Large intestine (tissue), 12 donors: ENCODE results near the gene SPDYE16. TPM values are rescaled to one million over a fixed set of nuclear protein-coding genes. Genes with fewer than 3 reads are reported as not detected.
"Not testable (repeated sequence)": the region's sequence is repeated elsewhere in the genome, so short reads cannot be mapped to it uniquely, and the experiment has no call there.

Experiments
- DNase-seq, 2 donors: peaks; one replicate each; pipeline versions ENCODE4 v3.0.0 to v3.0.0-alpha.2; 2013
- H3K27ac ChIP-seq: one replicate; pipeline ENCODE4 v1.5.1; 2013; ENCODE audit warnings: low read length
- H3K27me3 ChIP-seq: 2 replicates; pipeline ENCODE4 v1.6.1; 2013; ENCODE audit warnings: low read length; ENCODE audit not compliant: control insufficient read depth, insufficient read depth
- H3K36me3 ChIP-seq: 2 replicates; pipeline ENCODE4 v1.6.1; 2013; ENCODE audit warnings: low read length; ENCODE audit not compliant: control insufficient read depth, insufficient read depth
- H3K4me1 ChIP-seq: one replicate; pipeline ENCODE4 v1.6.1; 2013; ENCODE audit warnings: low read length; ENCODE audit not compliant: control insufficient read depth, insufficient read depth
- H3K4me3 ChIP-seq: one replicate; pipeline ENCODE4 v1.5.1; 2013; ENCODE audit warnings: low read length
- H3K9me3 ChIP-seq: one replicate; pipeline ENCODE4 v1.6.1; 2013; ENCODE audit warnings: mild to moderate bottlenecking, low read depth, low read length, moderate library complexity; ENCODE audit not compliant: control insufficient read depth
- WGBS: methylation state at CpG from one replicate; pipeline ENCODE4 v1.1.5; 2013; ENCODE audit warnings: low lambda C conversion rate; ENCODE audit not compliant: insufficient coverage; 5-methylcytosine and 5-hydroxymethylcytosine counted together
- long read RNA-seq, 11 donors: transcript quantifications; one replicate each; lab custom pipeline, GENCODE V29; 2026
- polyA plus RNA-seq: library from polyadenylated mRNA; unstranded; fragments of 120-200 nt; gene quantifications from one replicate; pipeline ENCODE4 v1.2.1, GENCODE V29; 2013

Gene SPDYE16
- 1.2 TPM for polyA plus RNA-seq
- long read RNA-seq, donor 1, result 0 reads
- long read RNA-seq, donor 2, result 0 reads
- long read RNA-seq, donor 3, result 0 reads
- long read RNA-seq, donor 4, result 0 reads
- long read RNA-seq, donor 5, result 0 reads
- long read RNA-seq, donor 6, result 0 reads
- long read RNA-seq, donor 7, result 0 reads
- long read RNA-seq, donor 8, partial matches to known transcripts, result 5 of 5 reads
- long read RNA-seq, donor 8, other reads (novel, unspliced or antisense), result 0 of 5 reads
- long read RNA-seq, donor 9, result 0 reads
- long read RNA-seq, donor 10, result 0 reads
- long read RNA-seq, donor 11, result 0 reads

DNA sequence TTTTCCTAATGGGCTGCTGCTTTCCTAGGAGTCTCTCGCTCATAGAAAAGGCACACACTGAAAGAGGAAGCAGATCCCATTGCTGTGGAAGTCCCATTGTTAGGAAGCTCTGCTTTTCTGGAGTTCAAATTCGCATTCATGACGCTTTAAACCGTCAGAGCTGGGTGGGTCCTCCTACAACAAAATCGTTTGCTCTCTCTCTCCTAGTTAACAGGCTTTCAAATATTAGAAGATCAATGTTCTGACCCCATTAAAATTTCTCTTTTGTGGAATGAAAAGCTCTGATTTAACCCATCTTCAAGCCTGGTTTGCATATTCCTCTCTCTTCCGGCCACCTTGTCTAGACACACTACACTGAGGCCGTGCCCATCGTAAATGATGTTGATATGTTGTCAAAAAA is at the start of gene SPDYE16:
Gene SPDYE16, minus strand, starts transcription at position 101 of the 400 bp plus-strand sequence. CDS start 1,838 bp downstream, outside the sequence.
- not testable (repeated sequence) for H3K4me1 ChIP-seq, H3K36me3 ChIP-seq, H3K4me3 ChIP-seq, DNase-seq, H3K9me3 ChIP-seq, H3K27me3 ChIP-seq, H3K27ac ChIP-seq
- no CpG with 5 or more reads among the region's 8 CpGs for WGBS

DNA sequence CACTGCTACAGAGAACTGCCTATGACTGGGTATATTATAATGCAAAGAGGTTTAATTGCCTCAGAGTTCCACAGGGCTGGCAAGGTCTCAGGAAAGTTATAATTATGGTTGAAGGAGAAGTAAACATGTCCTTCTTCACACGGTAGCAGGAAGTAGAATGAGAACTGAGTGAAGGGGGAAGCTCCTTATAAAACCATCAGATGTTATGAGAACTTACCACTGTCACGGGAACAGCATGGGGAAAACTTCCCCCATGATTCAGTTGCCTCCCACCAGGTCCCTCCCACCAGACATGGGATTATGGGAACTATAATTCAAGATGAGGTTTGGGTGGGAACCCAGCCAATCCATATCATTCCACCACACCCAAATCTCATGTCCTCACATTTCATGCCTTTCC is 49.6 kb upstream of the SPDYE16 start:
- not testable (repeated sequence) for H3K9me3 ChIP-seq, H3K27me3 ChIP-seq, DNase-seq, H3K4me3 ChIP-seq, H3K27ac ChIP-seq, H3K4me1 ChIP-seq, H3K36me3 ChIP-seq
- WGBS, result no CpG with 5 or more reads among the region's 2 CpGs

GRCh38 chr7:76591602-76592304 is 48.7 kb upstream of the SPDYE16 start:
- H3K4me1 ChIP-seq, DNase-seq, H3K4me3 ChIP-seq, H3K27ac ChIP-seq, H3K27me3 ChIP-seq, H3K9me3 ChIP-seq, H3K36me3 ChIP-seq: not testable (repeated sequence)
- WGBS, result no CpG with 5 or more reads among the region's 2 CpGs

DNA sequence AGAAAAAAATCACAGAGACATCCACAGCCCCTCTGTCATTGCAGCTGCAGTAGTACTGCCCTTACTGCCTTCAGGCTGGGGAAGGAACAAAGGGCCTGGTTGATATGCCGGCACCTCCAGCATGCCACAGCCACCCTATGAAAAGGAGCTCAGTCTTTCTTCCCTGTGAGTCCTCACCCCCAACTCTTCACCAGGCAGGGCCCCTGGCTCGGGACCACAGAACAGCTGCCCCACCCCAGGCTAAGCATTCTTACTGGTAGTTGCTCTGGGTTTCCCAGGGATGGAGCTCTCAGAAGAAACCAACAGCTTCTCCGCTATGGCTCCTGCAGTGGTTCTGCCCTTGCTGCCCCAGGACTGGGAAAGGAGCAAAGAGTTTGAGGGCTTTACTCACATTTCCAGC is 47.9 kb upstream of the SPDYE16 start:
- not testable (repeated sequence) for H3K4me1 ChIP-seq, H3K27me3 ChIP-seq, H3K27ac ChIP-seq, DNase-seq, H3K9me3 ChIP-seq, H3K36me3 ChIP-seq, H3K4me3 ChIP-seq
- no CpG with 5 or more reads among the region's 3 CpGs for WGBS

GRCh38 chr7:76588586-76588985 is 45.5 kb upstream of the SPDYE16 start:
- H3K27ac ChIP-seq, H3K4me1 ChIP-seq, H3K4me3 ChIP-seq, DNase-seq, H3K36me3 ChIP-seq, H3K27me3 ChIP-seq, H3K9me3 ChIP-seq: not testable (repeated sequence)
- no CpG with 5 or more reads among the region's 1 CpG for WGBS

GRCh38 chr7:76586585-76587315 is 43.7 kb upstream of the SPDYE16 start:
- not testable (repeated sequence) for H3K4me3 ChIP-seq, H3K27ac ChIP-seq, H3K36me3 ChIP-seq, DNase-seq, H3K4me1 ChIP-seq, H3K9me3 ChIP-seq, H3K27me3 ChIP-seq
- 60% methylated on average over 1 of the region's 2 CpGs for WGBS

- 65% methylated on average over 2 of the region's 5 CpGs for WGBS
These were observed 40.7 kb upstream of the SPDYE16 start for GRCh38 chr7:76583636-76584281.

DNA sequence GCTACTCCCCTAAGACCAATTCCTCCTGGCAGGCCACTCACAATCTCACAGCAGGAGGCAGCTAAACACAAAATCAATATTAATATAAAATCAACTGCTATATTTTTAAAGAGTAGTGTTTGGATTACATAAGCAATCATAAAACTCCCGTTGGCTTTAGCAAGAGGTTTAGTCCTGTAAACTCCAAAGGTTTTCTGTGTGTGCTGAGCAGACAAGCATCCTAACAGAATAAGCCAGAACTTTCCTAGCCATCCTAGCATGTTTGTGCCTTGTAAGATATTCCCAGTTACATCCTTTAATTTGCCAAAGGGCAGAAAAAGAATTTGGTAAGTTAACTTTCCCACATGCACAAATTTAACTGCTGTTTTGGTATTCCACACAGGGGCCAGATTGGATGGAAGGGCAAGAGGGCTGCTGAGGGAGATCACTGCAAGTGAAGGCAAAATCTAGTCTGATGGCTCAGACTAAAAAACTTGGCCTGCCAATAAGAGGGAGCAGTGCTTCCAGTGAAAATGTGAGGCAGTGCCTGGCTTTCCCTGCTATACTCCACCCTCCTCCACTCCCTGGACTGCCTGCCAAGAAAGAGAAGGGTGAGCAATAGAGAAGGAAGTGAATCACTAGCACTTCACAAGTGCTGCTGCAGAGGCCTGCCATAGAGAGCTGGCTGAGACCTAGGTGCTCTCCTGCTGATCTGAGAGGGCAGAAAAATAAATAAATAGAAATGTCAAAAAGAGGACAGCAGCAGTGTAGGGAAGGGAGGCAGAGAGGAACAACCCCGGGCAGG is 39.9 kb upstream of the SPDYE16 start:
- not testable (repeated sequence) for H3K36me3 ChIP-seq, H3K4me1 ChIP-seq, H3K27ac ChIP-seq, H3K4me3 ChIP-seq, H3K9me3 ChIP-seq, H3K27me3 ChIP-seq
- no CpG with 5 or more reads among the region's 2 CpGs for WGBS
- peak in 1 of 2 donors; percentile 10 for DNase-seq

More at GRCh38 chr7:76583636-76584281, 40.7 kb upstream of the SPDYE16 start:
- not testable (repeated sequence) for H3K27ac ChIP-seq, H3K27me3 ChIP-seq, H3K9me3 ChIP-seq, H3K4me1 ChIP-seq, H3K4me3 ChIP-seq, H3K36me3 ChIP-seq
- peak in 1 of 2 donors; percentile 11 for DNase-seq

- H3K4me3 ChIP-seq, H3K9me3 ChIP-seq, H3K27me3 ChIP-seq, DNase-seq, H3K27ac ChIP-seq, H3K4me1 ChIP-seq, H3K36me3 ChIP-seq: not testable (repeated sequence)
- no CpG with 5 or more reads among the region's 3 CpGs for WGBS
These were observed 33.0 kb upstream of the SPDYE16 start for GRCh38 chr7:76575919-76576655.
